ENCODE data around the gene PLCG1. TPM values are rescaled to one million over a fixed set of nuclear protein-coding genes. Genes with fewer than 3 reads are reported as not detected.

PLCG1 gene
- total and polyA plus RNA-seq, 2 experiments from 2014 or later = 27.4 to 206 TPM

DNA sequence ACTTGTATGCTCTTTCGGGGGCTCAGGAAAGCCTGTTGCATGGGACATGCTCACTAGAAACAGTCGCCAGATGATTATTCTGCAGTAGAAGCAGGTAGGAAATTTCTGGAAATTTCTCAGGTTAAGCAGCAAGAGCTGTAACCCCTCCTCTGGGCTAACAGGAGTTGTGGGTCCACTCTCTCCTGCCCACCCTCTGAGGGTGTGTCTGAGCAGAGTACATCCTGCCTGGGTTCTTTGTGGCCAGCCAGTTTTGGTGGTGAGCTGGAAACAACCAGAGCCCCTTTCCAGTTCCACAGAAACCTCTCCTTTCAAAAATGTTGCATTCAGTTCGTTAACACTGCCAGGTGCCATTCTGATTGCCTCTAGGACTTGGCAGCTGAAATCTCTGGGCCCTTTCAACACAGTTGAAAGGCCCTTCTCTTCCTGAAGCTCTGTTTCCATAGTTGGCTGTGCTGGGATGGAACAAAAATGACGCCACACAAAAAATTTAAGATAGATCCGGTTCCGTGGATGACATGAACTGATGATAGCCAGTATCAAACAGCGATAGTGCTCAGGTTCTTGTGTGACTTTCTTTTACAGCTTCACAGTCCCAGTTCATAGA lies 38.5 kb downstream of the PLCG1 start (continued):
- TF ChIP-seq POLR2AphosphoS5 (IDR thresholded peaks at IDR 0.05; ENCODE audit: low read depth) (no peak), REST (IDR thresholded peaks at IDR 0.05; ENCODE audit: unreplicated experiment) (no peak), NANOG (IDR thresholded peaks at IDR 0.05; ENCODE audit: borderline replicate concordance) (no peak)
- TF ChIP-seq, protein P1, sequence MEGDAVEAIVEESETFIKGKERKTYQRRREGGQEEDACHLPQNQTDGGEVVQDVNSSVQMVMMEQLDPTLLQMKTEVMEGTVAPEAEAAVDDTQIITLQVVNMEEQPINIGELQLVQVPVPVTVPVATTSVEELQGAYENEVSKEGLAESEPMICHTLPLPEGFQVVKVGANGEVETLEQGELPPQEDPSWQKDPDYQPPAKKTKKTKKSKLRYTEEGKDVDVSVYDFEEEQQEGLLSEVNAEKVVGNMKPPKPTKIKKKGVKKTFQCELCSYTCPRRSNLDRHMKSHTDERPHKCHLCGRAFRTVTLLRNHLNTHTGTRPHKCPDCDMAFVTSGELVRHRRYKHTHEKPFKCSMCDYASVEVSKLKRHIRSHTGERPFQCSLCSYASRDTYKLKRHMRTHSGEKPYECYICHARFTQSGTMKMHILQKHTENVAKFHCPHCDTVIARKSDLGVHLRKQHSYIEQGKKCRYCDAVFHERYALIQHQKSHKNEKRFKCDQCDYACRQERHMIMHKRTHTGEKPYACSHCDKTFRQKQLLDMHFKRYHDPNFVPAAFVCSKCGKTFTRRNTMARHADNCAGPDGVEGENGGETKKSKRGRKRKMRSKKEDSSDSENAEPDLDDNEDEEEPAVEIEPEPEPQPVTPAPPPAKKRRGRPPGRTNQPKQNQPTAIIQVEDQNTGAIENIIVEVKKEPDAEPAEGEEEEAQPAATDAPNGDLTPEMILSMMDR (conservative IDR thresholded peaks at IDR 0.05; ENCODE audit: low read depth in 2 of 2) = no peak

GRCh38 chr20:41176711-41177552 lies 39.6 kb downstream of the PLCG1 start:
- Histone ChIP-seq H3K27me3 (ENCODE audit: insufficient read depth) (no peaks in the 10 kb centered on the region), H3F3A (replicated peaks; ENCODE audit: low read depth) (peaks cover 6% of the 10 kb centered on the region; the same call in 1 of the 2 replicates), H2AFZ (no peak overlapping the region), H3K9me2 (ENCODE audit: insufficient read depth) (no peaks in the 10 kb centered on the region), H3K36me3 (ENCODE audit: insufficient read depth) (peaks cover 27% of the 10 kb centered on the region), H3K79me2 (replicated peaks; ENCODE audit: insufficient read depth) (no peaks in the 10 kb centered on the region), H3K4me1 (ENCODE audit: insufficient read depth) (peaks cover 5% of the 10 kb centered on the region; the same call in 1 of the 2 replicates), H3K27ac (ENCODE audit: low read depth) (no peak overlapping the region), H3K4me3 (no peak overlapping the region), H3K4me2 (no peak overlapping the region), H4K20me1 (replicated peaks; ENCODE audit: insufficient read depth) (peaks cover 8% of the 10 kb centered on the region)
- H3K9me3 Mint-ChIP-seq = no peaks in the 10 kb centered on the region; the same call in 2 of the 3 replicates
- no peak for DNase-seq (ENCODE audit: low spot score)
- H3K27ac Mint-ChIP-seq = no peak overlapping the region
- peaks cover 57% of the 10 kb centered on the region for H3K36me3 Mint-ChIP-seq (ENCODE audit: low read depth)
- H3K4me1 Mint-ChIP-seq = peaks cover 16% of the 10 kb centered on the region; the same call in 2 of the 3 replicates
- H3K4me3 Mint-ChIP-seq = no peak overlapping the region
- H3K27me3 Mint-ChIP-seq (ENCODE audit: insufficient read depth, low read depth, poor library complexity) = peaks cover 17% of the 10 kb centered on the region
- ATAC-seq = no peak
- TF ChIP-seq CREB1 (CRISPR knock-in tag; IDR thresholded peaks at IDR 0.05; ENCODE audit: low read depth) (no peak), ETS1 (IDR thresholded peaks at IDR 0.05) (no peak)
- TF ChIP-seq, protein P1 (conservative IDR thresholded peaks at IDR 0.05; ENCODE audit: low read depth in 2 of 2) = no peak
- TF ChIP-seq, protein P2, sequence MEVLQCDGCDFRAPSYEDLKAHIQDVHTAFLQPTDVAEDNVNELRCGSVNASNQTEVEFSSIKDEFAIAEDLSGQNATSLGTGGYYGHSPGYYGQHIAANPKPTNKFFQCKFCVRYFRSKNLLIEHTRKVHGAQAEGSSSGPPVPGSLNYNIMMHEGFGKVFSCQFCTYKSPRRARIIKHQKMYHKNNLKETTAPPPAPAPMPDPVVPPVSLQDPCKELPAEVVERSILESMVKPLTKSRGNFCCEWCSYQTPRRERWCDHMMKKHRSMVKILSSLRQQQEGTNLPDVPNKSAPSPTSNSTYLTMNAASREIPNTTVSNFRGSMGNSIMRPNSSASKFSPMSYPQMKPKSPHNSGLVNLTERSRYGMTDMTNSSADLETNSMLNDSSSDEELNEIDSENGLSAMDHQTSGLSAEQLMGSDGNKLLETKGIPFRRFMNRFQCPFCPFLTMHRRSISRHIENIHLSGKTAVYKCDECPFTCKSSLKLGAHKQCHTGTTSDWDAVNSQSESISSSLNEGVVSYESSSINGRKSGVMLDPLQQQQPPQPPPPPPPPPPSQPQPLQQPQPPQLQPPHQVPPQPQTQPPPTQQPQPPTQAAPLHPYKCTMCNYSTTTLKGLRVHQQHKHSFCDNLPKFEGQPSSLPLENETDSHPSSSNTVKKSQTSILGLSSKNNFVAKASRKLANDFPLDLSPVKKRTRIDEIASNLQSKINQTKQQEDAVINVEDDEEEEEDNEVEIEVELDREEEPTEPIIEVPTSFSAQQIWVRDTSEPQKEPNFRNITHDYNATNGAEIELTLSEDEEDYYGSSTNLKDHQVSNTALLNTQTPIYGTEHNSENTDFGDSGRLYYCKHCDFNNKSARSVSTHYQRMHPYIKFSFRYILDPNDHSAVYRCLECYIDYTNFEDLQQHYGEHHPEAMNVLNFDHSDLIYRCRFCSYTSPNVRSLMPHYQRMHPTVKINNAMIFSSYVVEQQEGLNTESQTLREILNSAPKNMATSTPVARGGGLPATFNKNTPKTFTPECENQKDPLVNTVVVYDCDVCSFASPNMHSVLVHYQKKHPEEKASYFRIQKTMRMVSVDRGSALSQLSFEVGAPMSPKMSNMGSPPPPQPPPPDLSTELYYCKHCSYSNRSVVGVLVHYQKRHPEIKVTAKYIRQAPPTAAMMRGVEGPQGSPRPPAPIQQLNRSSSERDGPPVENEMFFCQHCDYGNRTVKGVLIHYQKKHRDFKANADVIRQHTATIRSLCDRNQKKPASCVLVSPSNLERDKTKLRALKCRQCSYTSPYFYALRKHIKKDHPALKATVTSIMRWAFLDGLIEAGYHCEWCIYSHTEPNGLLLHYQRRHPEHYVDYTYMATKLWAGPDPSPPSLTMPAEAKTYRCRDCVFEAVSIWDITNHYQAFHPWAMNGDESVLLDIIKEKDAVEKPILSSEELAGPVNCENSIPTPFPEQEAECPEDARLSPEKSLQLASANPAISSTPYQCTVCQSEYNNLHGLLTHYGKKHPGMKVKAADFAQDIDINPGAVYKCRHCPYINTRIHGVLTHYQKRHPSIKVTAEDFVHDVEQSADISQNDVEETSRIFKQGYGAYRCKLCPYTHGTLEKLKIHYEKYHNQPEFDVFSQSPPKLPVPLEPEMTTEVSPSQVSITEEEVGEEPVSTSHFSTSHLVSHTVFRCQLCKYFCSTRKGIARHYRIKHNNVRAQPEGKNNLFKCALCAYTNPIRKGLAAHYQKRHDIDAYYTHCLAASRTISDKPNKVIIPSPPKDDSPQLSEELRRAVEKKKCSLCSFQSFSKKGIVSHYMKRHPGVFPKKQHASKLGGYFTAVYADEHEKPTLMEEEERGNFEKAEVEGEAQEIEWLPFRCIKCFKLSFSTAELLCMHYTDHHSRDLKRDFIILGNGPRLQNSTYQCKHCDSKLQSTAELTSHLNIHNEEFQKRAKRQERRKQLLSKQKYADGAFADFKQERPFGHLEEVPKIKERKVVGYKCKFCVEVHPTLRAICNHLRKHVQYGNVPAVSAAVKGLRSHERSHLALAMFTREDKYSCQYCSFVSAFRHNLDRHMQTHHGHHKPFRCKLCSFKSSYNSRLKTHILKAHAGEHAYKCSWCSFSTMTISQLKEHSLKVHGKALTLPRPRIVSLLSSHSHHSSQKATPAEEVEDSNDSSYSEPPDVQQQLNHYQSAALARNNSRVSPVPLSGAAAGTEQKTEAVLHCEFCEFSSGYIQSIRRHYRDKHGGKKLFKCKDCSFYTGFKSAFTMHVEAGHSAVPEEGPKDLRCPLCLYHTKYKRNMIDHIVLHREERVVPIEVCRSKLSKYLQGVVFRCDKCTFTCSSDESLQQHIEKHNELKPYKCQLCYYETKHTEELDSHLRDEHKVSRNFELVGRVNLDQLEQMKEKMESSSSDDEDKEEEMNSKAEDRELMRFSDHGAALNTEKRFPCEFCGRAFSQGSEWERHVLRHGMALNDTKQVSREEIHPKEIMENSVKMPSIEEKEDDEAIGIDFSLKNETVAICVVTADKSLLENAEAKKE (CRISPR knock-in tag; IDR thresholded peaks at IDR 0.05) = no peak

Measured in GM23338 (cell line).